ENCODE results near the gene COG2.
A peak's percentile ranks its signal among the peaks of the same experiment; 100 is the strongest.
"Not testable (repeated sequence)": the region's sequence is repeated elsewhere in the genome, so short reads cannot be mapped to it uniquely, and the experiment has no call there.

COG2 gene, protein sequence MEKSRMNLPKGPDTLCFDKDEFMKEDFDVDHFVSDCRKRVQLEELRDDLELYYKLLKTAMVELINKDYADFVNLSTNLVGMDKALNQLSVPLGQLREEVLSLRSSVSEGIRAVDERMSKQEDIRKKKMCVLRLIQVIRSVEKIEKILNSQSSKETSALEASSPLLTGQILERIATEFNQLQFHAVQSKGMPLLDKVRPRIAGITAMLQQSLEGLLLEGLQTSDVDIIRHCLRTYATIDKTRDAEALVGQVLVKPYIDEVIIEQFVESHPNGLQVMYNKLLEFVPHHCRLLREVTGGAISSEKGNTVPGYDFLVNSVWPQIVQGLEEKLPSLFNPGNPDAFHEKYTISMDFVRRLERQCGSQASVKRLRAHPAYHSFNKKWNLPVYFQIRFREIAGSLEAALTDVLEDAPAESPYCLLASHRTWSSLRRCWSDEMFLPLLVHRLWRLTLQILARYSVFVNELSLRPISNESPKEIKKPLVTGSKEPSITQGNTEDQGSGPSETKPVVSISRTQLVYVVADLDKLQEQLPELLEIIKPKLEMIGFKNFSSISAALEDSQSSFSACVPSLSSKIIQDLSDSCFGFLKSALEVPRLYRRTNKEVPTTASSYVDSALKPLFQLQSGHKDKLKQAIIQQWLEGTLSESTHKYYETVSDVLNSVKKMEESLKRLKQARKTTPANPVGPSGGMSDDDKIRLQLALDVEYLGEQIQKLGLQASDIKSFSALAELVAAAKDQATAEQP

DNA sequence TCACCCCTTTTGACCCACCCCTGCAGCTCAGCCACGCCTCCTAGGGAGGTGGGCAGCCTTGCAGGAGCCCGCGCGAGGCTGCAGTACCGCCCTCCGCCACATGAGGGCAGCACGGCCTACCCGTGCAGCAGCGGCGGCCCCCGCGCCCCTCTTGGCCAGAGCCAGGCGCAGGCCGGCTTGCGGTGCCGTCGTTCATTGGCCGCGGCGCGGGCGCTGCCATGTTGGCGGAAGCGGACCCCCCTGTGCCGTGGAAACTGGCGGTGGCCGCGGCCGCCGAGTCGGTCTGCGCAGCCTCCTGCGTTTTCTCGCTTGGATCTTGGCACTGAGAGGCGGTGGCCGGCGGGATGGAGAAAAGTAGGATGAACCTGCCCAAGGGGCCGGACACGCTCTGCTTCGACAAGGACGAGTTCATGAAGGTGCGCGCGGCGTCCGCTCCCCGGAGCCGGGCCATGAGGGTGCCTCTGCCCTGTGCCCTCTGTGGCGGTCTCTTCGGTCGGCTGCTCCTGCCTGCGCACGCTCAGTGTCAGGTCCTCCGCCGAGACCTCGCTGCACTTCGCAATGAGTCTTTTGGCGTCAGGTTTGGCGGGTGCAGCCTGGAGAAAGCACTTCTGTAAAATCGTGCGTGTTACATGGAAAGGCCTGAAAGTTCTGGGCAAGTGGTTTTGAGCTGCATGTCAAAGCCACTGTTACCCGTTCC is at the start of gene COG2:
Gene COG2, plus strand, starts transcription at position 219 of the 697 bp plus-strand sequence. Its CDS starts 126 bp downstream, at position 345.
- H3K27me3 ChIP-seq (ENCODE audit: insufficient read depth, low read length): peaks cover 31% of the 10 kb centered on the region
- H3K79me2 ChIP-seq (ENCODE audit: control insufficient read depth, insufficient read depth, low read length, unreplicated experiment): peaks cover 31% of the 10 kb centered on the region
- peak within 1 kb of the TSS; percentile 47 for H3K27ac ChIP-seq (ENCODE audit: low read depth, low read length)
- H2AFZ ChIP-seq (ENCODE audit: low read length, unreplicated experiment): peak within 1 kb of the TSS; percentile 40
- H3K36me3 ChIP-seq (ENCODE audit: insufficient read depth, low read length): no peaks in the 10 kb centered on the region
- H3K4me1 ChIP-seq (ENCODE audit: control insufficient read depth, insufficient read depth, low read length, unreplicated experiment): peaks cover 13% of the 10 kb centered on the region
- peak within 1 kb of the TSS; percentile 86 for H3K4me3 ChIP-seq (ENCODE audit: low read depth, low read length)

DNA sequence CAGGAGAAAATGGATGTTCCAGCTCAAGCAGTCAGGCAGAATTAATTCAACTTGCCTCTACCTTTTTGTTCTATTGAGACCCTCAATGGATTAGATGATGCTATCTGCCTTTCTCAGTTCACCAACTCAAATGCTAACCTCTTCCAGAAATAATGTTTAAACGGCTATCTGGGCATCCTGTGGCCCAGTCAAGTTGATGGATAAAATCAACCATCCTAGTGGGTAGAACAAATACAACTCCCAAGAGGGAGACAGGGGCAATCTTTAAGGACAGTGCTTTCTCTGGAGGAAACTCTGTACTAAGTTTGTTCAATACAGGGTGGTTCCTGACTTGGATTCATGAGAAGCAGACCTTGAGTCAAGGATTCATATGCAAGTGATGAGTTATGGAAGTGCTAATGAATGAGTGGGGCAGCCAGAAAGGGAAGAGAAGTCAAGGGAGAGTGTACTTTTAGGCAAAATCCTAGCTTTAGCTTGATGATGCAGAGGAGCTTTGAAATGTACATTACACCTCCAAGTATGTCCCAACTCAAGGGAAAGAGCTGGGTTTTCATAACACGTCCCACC is 49.4 kb upstream of the COG2 start:
- Histone ChIP-seq H3K36me3 (ENCODE audit: insufficient read depth, low read length) (no peaks in the 10 kb centered on the region), H3K27ac (ENCODE audit: low read depth, low read length) (no peak overlapping the region), H3K27me3 (ENCODE audit: insufficient read depth, low read length) (peaks cover 24% of the 10 kb centered on the region; the same call in 1 of the 2 replicates), H2AFZ (ENCODE audit: low read length, unreplicated experiment) (no peak overlapping the region), H3K4me3 (ENCODE audit: low read depth, low read length) (no peak overlapping the region), H3K4me1 (ENCODE audit: control insufficient read depth, insufficient read depth, low read length, unreplicated experiment) (no peaks in the 10 kb centered on the region), H3K79me2 (ENCODE audit: control insufficient read depth, insufficient read depth, low read length, unreplicated experiment) (no peaks in the 10 kb centered on the region)

DNA sequence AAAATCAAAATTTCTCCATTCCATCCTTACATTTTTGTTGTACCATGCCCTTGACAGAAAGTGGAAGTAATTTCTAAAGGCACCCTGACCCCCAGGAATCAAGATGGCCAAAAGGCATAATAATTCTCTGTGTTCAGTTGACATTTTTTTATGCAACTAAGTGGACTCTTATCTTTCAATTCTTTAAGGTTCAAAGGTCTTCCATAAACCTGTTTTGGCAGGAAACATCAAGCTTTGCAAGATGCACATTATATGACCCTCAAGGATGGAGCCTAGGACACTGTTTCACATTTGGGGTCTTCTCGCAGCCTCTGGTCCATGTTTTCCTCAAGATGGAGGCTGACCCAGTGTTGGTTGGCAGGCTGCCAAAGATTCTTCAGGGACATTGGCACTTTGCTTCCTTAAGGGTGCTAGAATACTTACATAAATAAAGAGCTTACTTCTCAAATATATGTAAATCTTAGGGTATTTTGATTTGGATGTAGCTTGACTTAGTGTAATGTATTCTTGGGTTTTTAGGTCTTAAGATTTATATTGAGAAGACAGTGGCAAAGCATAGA is 48.0 kb upstream of the COG2 start:
- Histone ChIP-seq H3K27me3 (ENCODE audit: insufficient read depth, low read length) (peaks cover 29% of the 10 kb centered on the region; the same call in 1 of the 2 replicates), H3K79me2 (ENCODE audit: control insufficient read depth, insufficient read depth, low read length, unreplicated experiment) (no peaks in the 10 kb centered on the region), H2AFZ (ENCODE audit: low read length, unreplicated experiment) (no peak overlapping the region), H3K27ac (ENCODE audit: low read depth, low read length) (no peak overlapping the region), H3K4me1 (ENCODE audit: control insufficient read depth, insufficient read depth, low read length, unreplicated experiment) (no peaks in the 10 kb centered on the region), H3K36me3 (ENCODE audit: insufficient read depth, low read length) (no peaks in the 10 kb centered on the region), H3K4me3 (ENCODE audit: low read depth, low read length) (no peak overlapping the region)

DNA sequence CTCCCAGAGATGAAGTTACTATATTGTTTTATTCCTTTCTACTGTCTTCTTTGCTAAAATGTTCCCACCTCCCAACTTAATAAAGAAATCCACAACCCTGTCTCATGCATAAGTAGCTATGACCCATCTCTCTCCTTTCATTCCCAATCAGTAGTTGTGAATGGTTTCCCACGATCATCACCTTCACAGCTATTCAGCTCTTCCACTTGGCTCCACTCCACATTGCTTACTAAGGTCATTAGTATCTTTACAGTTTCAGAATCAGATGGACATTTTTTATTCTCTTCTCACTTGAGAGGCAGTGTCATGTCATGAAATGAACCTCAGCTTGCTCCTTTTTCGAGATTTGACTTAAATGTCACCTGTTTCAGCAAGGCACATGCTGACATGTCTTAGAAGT is 47.1 kb upstream of the COG2 start:
- no peaks in the 10 kb centered on the region for H3K79me2 ChIP-seq (ENCODE audit: control insufficient read depth, insufficient read depth, low read length, unreplicated experiment)
- H3K4me1 ChIP-seq (ENCODE audit: control insufficient read depth, insufficient read depth, low read length, unreplicated experiment): no peaks in the 10 kb centered on the region
- H3K36me3 ChIP-seq (ENCODE audit: insufficient read depth, low read length): no peaks in the 10 kb centered on the region
- no peak overlapping the region for H3K27ac ChIP-seq (ENCODE audit: low read depth, low read length)
- H3K4me3 ChIP-seq (ENCODE audit: low read depth, low read length): no peak overlapping the region
- H3K27me3 ChIP-seq (ENCODE audit: insufficient read depth, low read length): peaks cover 29% of the 10 kb centered on the region; the same call in 1 of the 2 replicates
- no peak overlapping the region for H2AFZ ChIP-seq (ENCODE audit: low read length, unreplicated experiment)

DNA sequence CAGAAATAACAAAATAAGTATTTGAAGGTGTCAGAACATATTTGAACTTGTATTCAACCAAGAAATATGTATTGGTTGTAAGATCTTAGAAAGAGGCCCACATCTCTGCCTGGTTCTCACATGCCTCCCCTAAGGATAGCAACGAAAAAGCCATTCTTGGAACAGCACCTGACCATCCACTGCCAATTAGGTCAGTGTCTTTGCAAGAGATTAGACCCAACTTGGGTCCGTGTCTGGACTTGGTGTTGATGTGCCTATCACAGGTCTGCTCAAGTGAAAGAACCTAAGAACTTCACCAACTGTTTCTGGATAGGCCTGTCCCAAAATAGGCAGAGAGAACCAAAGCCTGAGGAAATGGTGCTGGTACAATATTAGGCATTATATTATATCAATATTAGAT is 46.0 kb upstream of the COG2 start:
- Histone ChIP-seq H3K79me2 (ENCODE audit: control insufficient read depth, insufficient read depth, low read length, unreplicated experiment) (no peaks in the 10 kb centered on the region), H3K27me3 (ENCODE audit: insufficient read depth, low read length) (peaks cover 26% of the 10 kb centered on the region; the same call in 1 of the 2 replicates), H3K36me3 (ENCODE audit: insufficient read depth, low read length) (no peaks in the 10 kb centered on the region)

DNA sequence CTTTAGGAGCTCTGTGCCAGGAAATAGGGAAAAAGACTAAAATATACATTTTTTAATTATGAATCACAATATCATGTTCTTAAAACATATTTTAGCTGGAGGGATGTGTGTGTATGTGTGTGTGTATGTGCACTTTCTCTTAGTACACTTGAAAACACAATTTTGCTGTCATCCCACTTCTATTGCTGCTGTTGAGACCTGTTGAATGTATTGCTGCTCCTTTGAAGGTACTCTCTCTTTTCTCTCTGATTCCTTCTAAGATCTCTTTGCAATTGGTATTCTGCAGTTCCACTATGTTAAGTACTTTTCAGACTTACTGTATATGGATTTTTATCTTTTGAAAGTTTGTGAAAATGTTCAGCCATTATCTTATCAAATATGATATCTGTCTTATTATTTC is 43.5 kb upstream of the COG2 start:
- Histone ChIP-seq H3K79me2 (ENCODE audit: control insufficient read depth, insufficient read depth, low read length, unreplicated experiment) (no peaks in the 10 kb centered on the region), H3K36me3 (ENCODE audit: insufficient read depth, low read length) (no peaks in the 10 kb centered on the region), H2AFZ (ENCODE audit: low read length, unreplicated experiment) (no peak overlapping the region), H3K4me3 (ENCODE audit: low read depth, low read length) (no peak overlapping the region), H3K4me1 (ENCODE audit: control insufficient read depth, insufficient read depth, low read length, unreplicated experiment) (no peaks in the 10 kb centered on the region), H3K27me3 (ENCODE audit: insufficient read depth, low read length) (peaks cover 4% of the 10 kb centered on the region; the same call in 1 of the 2 replicates), H3K27ac (ENCODE audit: low read depth, low read length) (no peak overlapping the region)

More for the DNA sequence above, 46.0 kb upstream of the COG2 start:
- Histone ChIP-seq H3K4me3 (ENCODE audit: low read depth, low read length) (no peak overlapping the region), H3K27ac (ENCODE audit: low read depth, low read length) (no peak overlapping the region), H2AFZ (ENCODE audit: low read length, unreplicated experiment) (no peak overlapping the region), H3K4me1 (ENCODE audit: control insufficient read depth, insufficient read depth, low read length, unreplicated experiment) (no peaks in the 10 kb centered on the region)

DNA sequence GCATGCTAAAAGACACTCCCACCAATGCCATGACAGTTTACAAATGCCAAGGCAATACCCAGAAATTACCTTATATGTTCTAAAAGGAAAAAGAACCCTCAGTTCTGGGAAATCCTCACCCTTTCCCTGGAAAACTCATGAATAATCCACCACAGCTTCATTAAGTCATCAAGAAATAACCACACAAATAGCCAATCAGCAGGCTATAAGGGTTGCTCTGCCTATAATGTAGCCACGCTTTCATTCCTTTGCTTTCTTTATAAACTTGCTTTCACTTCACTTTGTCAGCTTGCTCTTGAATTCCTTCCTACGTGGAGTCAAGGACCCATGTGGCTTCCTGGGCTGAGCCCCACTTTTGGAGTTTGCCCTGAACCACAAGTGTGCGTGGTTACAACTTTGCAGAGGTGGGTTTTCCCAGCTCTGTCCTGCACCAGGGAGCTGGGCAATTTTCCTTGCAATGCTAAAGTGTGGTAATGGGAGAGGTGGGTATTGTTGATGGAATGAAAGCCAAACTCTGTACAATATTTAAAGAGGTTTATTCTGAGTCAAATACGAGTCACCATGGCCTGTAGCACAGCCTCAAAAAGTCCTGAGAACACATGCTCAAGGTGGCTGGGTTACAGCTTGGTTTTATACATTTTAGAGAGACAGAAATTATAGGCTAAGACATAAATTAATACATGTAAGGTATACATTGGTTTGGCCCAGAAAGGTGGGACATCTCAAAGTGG is 42.2 kb upstream of the COG2 start:
- Histone ChIP-seq H3K4me3 (ENCODE audit: low read depth, low read length) (no peak overlapping the region), H3K36me3 (ENCODE audit: insufficient read depth, low read length) (no peaks in the 10 kb centered on the region), H3K27ac (ENCODE audit: low read depth, low read length) (no peak overlapping the region), H2AFZ (ENCODE audit: low read length, unreplicated experiment) (no peak overlapping the region), H3K79me2 (ENCODE audit: control insufficient read depth, insufficient read depth, low read length, unreplicated experiment) (no peaks in the 10 kb centered on the region), H3K4me1 (ENCODE audit: control insufficient read depth, insufficient read depth, low read length, unreplicated experiment) (no peaks in the 10 kb centered on the region), H3K27me3 (ENCODE audit: insufficient read depth, low read length) (peaks cover 4% of the 10 kb centered on the region; the same call in 1 of the 2 replicates)

DNA sequence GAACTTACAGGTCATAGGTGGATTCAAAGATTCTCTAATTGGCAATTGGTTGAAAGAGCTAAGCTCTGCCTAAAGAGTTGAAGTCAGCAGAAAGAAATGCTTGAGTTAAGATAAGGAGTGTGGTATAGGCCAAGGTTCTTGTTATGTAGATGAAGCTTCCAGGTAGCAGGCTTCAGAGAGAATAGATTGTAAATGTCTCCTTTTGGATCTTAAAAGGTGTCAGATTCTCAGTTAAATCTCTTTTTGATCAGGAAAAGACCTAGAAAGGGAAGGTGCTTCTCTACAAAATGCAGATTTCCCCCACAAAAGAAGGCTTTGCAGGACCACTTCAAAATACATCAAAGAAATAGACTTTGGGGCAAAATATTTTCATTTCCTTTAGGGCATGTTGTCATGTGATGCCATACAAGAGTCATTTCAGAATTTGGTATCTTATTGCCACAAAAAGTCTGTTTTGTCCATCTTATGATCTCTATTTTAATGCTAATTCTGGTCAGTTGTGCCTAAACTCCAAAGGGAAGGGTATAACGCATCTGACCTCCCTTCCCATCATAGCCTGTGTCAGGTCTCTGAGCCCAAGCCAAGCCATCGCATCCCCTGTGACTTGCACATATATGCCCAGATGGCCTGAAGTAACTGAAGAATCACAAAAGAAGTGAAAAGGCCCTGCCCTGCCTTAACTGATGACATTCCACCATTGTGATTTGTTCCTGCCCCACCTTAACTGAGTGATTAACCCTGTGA is 41.5 kb upstream of the COG2 start:
- not testable (repeated sequence) for H2AFZ ChIP-seq (ENCODE audit: low read length, unreplicated experiment); H3K27me3 ChIP-seq (ENCODE audit: insufficient read depth, low read length); H3K27ac ChIP-seq (ENCODE audit: low read depth, low read length); H3K79me2 ChIP-seq (ENCODE audit: control insufficient read depth, insufficient read depth, low read length, unreplicated experiment); H3K4me3 ChIP-seq (ENCODE audit: low read depth, low read length); H3K36me3 ChIP-seq (ENCODE audit: insufficient read depth, low read length); H3K4me1 ChIP-seq (ENCODE audit: control insufficient read depth, insufficient read depth, low read length, unreplicated experiment)

DNA sequence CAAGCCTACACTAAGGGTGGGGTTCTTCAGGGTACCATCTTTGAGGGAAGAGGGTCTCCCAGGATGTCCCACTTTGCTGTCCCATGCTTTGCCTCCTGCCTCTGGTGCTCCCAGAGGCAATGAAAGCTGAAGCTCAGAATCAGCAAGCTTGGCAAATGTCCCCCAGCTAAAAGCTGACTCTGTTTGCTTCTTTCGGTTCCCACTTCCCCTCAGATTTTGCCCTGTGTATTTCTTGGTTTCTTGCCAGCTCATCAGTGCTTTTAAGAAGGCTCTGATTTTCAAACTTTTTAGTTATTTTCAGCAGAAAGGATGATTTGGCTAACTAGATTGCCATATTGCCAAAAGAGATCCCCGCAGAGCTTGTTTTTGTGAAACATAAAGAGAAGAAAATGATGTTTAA is 33.1 kb upstream of the COG2 start:
- H3K27me3 ChIP-seq (ENCODE audit: insufficient read depth, low read length): peaks cover 24% of the 10 kb centered on the region
- no peak overlapping the region for H3K27ac ChIP-seq (ENCODE audit: low read depth, low read length)
- no peaks in the 10 kb centered on the region for H3K79me2 ChIP-seq (ENCODE audit: control insufficient read depth, insufficient read depth, low read length, unreplicated experiment)
- no peaks in the 10 kb centered on the region for H3K4me1 ChIP-seq (ENCODE audit: control insufficient read depth, insufficient read depth, low read length, unreplicated experiment)
- no peak overlapping the region for H2AFZ ChIP-seq (ENCODE audit: low read length, unreplicated experiment)
- no peak overlapping the region for H3K4me3 ChIP-seq (ENCODE audit: low read depth, low read length)
- H3K36me3 ChIP-seq (ENCODE audit: insufficient read depth, low read length): no peaks in the 10 kb centered on the region

Measured in ACC112 (cell line).